Smooth muscle cell of the coronary artery (primary cell): ENCODE results near the gene CWC15. TPM values are rescaled to one million over a fixed set of nuclear protein-coding genes. Genes with fewer than 3 reads are reported as not detected.

ENCODE experiments used
- total RNA-seq: library from RNA; depleted of rRNA; stranded (reverse); fragments of >200 nt; gene quantifications from 2 replicates; pipeline ENCODE4 v1.2.3, GENCODE V29; 2014; ENCODE audit warnings: low replicate concordance

CWC15 gene
- 33.0 and 33.2 TPM in 2 replicates for total RNA-seq

GRCh38 chr11:94973099-94973968 lies at the start of gene CWC15, which contains the start of gene KDM4D:
Gene CWC15 (minus strand): TSS chr11:94973556. CDS start chr11:94972185, 1,371 bp downstream.
Gene KDM4D (plus strand): TSS chr11:94973709. CDS start chr11:94997373, 23,664 bp downstream.

Other genes starting within 250 kb of the CWC15 start
- gene AMOTL1, start 205.2 kb downstream of the CWC15 start, total RNA-seq: 37.3 and 47.8 TPM in 2 replicates
- 0.23 and 0.60 TPM in 2 replicates for gene KDM4D, start 153 bp upstream of the CWC15 start, total RNA-seq
- gene KDM4E, start 51.7 kb upstream of the CWC15 start, total RNA-seq: not detected in 2 replicates
- not detected in 2 replicates for gene KDM4F, start 75.9 kb upstream of the CWC15 start, total RNA-seq
- 5.6 and 13.0 TPM in 2 replicates for gene SRSF8, start 93.4 kb upstream of the CWC15 start, total RNA-seq
- gene ENDOD1, start 116.3 kb upstream of the CWC15 start, total RNA-seq: 26.4 and 58.4 TPM in 2 replicates